Measurements from ENCODE around the gene TNRC18.

DNA sequence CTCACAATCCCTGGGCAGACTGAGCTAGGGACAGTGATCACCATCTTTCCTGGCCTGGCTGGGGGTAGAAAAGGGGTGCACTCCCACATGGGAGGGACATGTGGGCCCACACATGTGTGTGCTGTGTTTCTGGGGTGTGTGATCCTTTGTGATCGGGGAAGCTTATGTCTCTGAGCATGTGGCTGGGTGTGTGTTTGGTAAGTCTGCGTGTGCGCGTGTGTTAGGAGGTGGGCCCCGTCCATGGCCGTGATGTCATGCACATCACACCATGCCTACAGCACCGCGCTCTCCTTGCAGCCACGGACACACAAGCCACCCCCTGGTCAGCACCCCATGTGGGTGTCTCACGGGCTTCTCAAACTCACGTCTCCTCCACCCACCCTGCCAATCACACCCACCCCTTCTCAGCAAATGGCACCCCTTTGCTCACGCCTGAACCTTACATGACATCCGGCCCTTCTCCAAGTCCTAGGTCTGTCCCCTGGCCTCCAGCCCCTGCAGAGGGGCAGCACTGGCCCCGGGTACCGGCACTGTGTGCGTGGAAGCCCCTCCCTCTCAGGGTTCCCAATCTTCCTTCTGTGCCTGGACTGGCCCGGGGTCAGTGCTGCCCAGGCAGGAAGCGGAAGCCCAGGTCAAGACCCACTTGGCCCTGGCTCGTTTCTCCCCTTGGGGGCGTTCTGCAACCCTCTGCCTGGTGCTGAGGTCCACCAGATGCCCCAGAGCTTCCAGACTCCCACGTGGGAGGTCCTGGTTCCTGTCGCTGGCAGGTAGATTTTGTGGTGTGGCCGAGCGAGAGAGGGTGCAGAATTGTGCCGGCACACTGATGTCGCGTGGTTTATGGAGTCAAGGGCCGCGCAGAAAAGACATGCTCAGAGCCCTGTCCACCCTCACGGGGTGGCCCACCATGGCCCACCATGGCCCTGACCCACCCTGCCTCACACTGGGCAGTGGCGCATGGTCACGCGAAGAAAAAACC is 128.3 kb downstream of the TNRC18 start:
- TF ChIP-seq, protein P1, sequence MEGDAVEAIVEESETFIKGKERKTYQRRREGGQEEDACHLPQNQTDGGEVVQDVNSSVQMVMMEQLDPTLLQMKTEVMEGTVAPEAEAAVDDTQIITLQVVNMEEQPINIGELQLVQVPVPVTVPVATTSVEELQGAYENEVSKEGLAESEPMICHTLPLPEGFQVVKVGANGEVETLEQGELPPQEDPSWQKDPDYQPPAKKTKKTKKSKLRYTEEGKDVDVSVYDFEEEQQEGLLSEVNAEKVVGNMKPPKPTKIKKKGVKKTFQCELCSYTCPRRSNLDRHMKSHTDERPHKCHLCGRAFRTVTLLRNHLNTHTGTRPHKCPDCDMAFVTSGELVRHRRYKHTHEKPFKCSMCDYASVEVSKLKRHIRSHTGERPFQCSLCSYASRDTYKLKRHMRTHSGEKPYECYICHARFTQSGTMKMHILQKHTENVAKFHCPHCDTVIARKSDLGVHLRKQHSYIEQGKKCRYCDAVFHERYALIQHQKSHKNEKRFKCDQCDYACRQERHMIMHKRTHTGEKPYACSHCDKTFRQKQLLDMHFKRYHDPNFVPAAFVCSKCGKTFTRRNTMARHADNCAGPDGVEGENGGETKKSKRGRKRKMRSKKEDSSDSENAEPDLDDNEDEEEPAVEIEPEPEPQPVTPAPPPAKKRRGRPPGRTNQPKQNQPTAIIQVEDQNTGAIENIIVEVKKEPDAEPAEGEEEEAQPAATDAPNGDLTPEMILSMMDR (IDR thresholded peaks at IDR 0.05): no peak
- TF ChIP-seq POLR2A (IDR thresholded peaks at IDR 0.05): no peak
